ENCODE measurements around the gene NANOS3. TPM values are rescaled to one million over a fixed set of nuclear protein-coding genes. Genes with fewer than 3 reads are reported as not detected.

The NANOS3 gene
- total RNA-seq, 3 donors from 2014 or later: not detected

DNA sequence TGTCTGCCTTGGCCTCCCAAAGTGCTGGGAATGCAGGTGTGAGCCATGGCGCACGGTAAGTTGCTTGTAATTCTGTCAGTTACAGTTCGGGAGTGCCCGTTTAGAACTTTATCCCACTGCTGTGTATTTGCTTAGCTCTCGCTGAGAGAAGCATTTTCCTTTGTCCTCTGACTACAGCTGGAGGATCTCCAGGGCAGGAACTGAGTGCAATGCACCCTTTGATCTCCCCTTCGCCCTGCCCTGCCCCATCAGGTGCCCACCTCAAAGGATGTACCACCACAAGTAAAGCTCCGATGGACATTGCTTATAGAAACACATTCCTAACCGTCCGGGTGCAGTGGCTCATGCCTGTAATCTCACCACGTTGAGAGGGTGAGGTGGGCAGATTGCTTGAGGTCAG, 22.5 kb downstream of the NANOS3 start:
- H3K27me3 ChIP-seq: no peaks in the 10 kb centered on the region
- no peaks in the 10 kb centered on the region for H3K36me3 ChIP-seq
- H3K27ac ChIP-seq: no peak overlapping the region
- intact Hi-C loops (cut with DNase I; ENCODE audit: low total_unique reads): no loop called here
- TF ChIP-seq POLR2A (IDR thresholded peaks at IDR 0.05) (no peak), CTCF (IDR thresholded peaks at IDR 0.05) (no peak), POLR2AphosphoS5 (IDR thresholded peaks at IDR 0.05) (no peak)
- H3K4me3 ChIP-seq: no peak overlapping the region
- H3K4me1 ChIP-seq: no peaks in the 10 kb centered on the region
- no peak for DNase-seq (ENCODE audit: low spot score in 2 of 2)
- H3K9me3 ChIP-seq: no peaks in the 10 kb centered on the region

GRCh38 chr19:13899912-13900584, 23.1 kb downstream of the NANOS3 start:
- Histone ChIP-seq H3K27ac (no peak overlapping the region), H3K36me3 (no peaks in the 10 kb centered on the region), H3K27me3 (no peaks in the 10 kb centered on the region), H3K4me3 (no peak overlapping the region), H3K9me3 (no peaks in the 10 kb centered on the region), H3K4me1 (no peaks in the 10 kb centered on the region)
- no peak for TF ChIP-seq POLR2A (IDR thresholded peaks at IDR 0.05)
- no peak for TF ChIP-seq POLR2AphosphoS5 (IDR thresholded peaks at IDR 0.05)
- TF ChIP-seq CTCF (IDR thresholded peaks at IDR 0.05): no peak
- DNase-seq (ENCODE audit: low spot score in 2 of 2): no peak
- intact Hi-C loops (cut with DNase I; ENCODE audit: low total_unique reads): no loop called here

- TF ChIP-seq POLR2A (IDR thresholded peaks at IDR 0.05) (no peak), CTCF (IDR thresholded peaks at IDR 0.05) (no peak), POLR2AphosphoS5 (IDR thresholded peaks at IDR 0.05) (no peak)
- no peak for DNase-seq (ENCODE audit: low spot score in 2 of 2)
- Histone ChIP-seq H3K27ac (no peak overlapping the region), H3K27me3 (no peaks in the 10 kb centered on the region), H3K9me3 (no peaks in the 10 kb centered on the region), H3K4me1 (peaks cover 0 to 5% of the 10 kb centered on the region in 2 donors), H3K4me3 (no peak overlapping the region), H3K36me3 (no peaks in the 10 kb centered on the region)
- intact Hi-C loops (cut with DNase I; ENCODE audit: low total_unique reads): no loop called here
Observed at GRCh38 chr19:13902993-13903555, 26.1 kb downstream of the NANOS3 start.

DNA sequence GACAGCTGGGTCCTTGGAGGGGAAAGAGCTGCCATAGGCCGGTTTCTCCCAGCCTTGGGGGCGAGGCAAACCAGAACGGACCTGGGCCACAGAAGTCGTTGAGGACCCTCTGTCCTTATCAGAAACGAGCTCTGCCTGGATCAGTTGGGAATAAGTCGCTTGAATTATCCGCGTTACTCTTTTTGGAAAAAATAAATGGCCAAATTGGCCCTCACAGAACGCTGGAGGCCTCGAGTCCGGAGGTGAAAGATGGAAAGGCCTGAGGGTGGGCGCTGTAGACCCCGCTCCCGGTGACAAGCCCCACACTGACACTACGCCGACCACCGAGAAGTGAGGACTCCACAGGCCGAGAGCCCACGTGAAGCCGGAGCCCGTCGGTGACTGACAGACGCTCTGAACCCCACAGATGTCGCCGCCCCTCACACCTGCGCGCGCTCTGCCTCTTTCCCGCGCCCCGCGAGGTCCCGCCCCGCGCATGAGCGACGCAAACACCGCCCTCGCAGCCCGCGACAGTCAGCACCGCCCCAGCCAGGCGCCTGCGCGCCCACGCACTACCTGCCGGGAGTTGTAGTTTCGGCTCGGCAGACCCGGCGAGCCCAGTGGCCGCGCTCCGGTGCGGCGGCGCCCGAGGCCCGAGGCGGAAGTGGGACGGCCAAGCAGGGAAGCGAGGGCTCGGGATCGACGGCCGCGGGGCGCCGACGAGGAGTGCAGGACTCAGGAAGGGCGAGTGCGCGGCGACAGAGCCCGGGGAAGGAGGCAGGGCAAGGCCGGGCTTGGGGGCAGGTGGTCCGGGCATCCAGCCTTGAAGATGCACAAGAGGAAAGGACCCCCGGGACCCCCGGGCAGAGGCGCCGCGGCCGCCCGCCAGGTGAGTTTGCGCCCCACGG, 28.9 kb downstream of the NANOS3 start, which contains the start of the genes BRME1 and CC2D1A:
Gene BRME1, minus strand, starts transcription at position 484 of the 887 bp plus-strand sequence. CDS start 1,225 bp downstream, outside the sequence.
Gene CC2D1A, plus strand, starts transcription at position 568 of the 887 bp plus-strand sequence. Its CDS starts 241 bp downstream, at position 809.
- Histone ChIP-seq H3K9me3 (no peaks in the 10 kb centered on the region), H3K4me1 (peaks cover 0 to 5% of the 10 kb centered on the region in 2 donors), H3K36me3 (no peaks in the 10 kb centered on the region), H3K27ac (peak within 1 kb of the TSS; percentile 83 to 88), H3K27me3 (no peaks in the 10 kb centered on the region), H3K4me3 (peak within 1 kb of the TSS; percentile 85 to 95 (median 89))
- DNase-seq (ENCODE audit: low spot score in 2 of 2): peak; percentile 87 to 88
- intact Hi-C loops (cut with DNase I; ENCODE audit: low total_unique reads): no loop called here
- TF ChIP-seq CTCF (IDR thresholded peaks at IDR 0.05) (peak in 1 of 3 donors; percentile 15), POLR2AphosphoS5 (IDR thresholded peaks at IDR 0.05) (peak; percentile 36 to 74 (median 57)), POLR2A (IDR thresholded peaks at IDR 0.05) (peak; percentile 16)
